GM12874 (cell line): ENCODE data around the gene PFN4.

ENCODE experiments used
- TF ChIP-seq, protein P1 (sequence below): IDR thresholded peaks from 2 replicates; pipeline ENCODE4 v1.5.1; 2011; ENCODE audit warnings: low read depth, mild to moderate bottlenecking, control low read depth, low read length, moderate library complexity; ENCODE audit not compliant: insufficient read depth

Gene PFN4

DNA sequence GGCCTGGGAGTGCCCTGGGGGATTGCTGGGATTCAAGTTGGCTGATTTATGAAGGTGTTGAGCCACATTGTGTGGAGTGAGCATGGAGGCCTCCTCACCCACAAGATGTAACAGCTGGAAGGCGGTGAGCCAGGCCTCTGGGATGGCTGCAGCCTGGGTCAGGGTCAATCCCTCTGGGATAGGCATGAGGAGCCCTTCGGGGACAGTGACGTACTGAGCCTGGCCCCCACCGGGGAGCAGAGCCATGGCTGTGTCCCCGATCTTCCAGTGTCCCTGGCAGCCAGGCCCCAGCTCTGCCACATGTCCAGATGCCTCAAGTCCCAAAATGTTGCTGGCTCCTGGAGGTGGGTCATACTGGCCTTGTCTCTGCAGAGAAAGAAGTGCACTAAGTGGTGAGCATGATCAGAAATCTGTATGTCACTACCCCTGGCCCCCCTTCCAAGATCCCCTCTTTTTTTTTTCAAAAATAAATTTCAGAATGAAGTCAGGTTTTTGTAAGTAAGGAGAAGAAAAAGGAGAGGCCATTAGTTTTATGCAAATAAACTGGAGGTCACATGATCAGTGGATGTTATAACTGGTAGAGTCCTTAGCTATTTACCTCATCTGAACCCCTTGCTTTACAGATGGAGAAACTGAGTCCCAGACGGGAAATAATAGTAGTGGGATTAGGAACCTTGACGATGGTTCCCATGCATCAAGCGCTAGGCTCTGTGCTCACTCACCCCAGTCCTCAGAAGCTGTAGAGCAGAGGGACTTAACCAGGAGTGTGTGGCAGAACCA is 40.2 kb downstream of the PFN4 start:
- TF ChIP-seq, protein P1, sequence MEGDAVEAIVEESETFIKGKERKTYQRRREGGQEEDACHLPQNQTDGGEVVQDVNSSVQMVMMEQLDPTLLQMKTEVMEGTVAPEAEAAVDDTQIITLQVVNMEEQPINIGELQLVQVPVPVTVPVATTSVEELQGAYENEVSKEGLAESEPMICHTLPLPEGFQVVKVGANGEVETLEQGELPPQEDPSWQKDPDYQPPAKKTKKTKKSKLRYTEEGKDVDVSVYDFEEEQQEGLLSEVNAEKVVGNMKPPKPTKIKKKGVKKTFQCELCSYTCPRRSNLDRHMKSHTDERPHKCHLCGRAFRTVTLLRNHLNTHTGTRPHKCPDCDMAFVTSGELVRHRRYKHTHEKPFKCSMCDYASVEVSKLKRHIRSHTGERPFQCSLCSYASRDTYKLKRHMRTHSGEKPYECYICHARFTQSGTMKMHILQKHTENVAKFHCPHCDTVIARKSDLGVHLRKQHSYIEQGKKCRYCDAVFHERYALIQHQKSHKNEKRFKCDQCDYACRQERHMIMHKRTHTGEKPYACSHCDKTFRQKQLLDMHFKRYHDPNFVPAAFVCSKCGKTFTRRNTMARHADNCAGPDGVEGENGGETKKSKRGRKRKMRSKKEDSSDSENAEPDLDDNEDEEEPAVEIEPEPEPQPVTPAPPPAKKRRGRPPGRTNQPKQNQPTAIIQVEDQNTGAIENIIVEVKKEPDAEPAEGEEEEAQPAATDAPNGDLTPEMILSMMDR: no peak

DNA sequence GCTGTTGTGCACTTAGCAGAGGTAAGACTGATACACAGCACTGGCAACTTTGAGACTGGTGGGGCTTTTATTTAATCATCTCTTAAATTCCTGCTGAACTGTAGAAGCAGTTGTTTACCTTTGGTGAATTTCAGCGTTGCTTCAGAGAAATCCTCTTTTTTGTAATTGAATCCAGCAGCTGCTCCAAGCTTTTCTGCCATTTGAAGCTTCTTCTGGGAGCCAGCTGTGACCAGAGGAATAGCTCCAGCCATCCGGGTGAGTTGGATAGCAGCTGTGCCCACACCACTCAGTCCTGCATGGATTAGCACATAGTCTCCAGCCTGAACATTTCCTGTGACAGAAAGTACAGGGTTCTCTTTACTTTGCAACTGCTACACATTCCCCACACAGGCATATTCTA is 42.4 kb downstream of the PFN4 start:
- TF ChIP-seq, protein P1: no peak

DNA sequence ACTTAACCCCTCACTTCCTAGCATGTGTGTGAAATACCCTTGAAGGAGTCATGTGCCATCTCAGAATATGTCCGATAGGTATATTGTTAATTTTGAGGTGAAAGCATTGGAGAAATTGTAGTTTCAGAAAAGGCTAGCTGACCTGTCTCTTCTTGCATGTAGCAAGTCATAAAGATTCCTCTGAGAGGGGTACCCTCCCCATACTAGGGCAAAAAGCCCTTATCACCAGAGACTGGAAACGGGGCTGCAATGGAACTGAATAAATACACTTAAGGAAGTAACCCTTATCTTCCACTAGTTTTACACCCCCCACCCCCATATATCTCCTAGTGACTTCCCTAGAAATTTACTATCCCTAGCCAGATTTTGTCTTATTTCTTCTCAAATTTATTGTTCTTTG is 45.3 kb downstream of the PFN4 start:
- TF ChIP-seq, protein P1: no peak

DNA sequence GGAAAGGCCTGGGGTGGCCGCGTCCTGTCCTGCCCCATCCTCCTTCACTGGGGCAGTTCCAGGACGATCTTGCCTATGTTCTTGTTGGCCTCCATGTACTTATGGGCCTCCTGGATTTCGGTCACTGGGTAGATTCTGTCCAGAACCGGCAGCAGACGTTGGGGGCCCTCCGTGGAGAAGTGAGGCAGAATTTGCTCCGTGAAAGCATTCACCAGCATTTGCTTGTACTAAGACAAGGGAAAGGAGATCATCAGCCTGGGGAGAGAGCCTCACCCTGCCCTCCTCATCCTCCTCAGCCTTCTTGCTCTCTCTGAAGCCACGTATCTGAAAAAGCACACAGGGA is 45.6 kb downstream of the PFN4 start:
- TF ChIP-seq, protein P1: no peak

DNA sequence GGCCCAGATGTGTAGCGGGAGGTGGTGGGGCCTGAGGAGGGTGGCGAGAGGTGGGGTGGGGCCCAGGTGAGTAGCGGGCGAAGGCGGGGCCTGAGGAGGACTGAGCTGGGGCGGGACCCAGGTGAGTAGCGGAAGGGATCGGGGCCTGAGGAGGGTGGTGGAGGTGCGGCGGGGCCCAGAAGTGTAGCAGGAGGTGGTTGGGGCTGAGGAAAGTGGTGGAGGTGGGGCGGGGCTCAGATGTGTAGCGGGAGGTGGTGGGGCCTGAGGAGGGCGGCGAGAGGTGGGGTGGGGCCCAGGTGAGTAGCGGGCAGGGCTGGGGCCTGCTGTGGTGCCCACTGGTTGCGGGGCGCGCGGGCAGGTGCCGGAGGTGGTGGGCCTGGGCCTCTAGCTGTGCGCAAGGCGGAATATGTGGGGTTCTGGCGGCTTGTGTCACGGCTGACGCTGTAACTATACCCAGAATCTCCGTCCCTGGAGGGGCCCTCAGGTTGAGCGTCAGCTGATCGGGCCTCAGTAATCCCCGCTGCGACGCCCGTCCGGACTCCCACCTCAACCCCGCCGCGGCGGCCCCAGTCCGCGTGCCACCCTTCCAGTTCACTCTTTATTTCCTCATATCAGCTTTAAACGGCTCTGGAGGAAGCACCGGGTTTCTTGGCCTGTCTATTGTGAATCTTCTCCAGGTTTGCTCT is 46.1 kb downstream of the PFN4 start:
- TF ChIP-seq, protein P1: no peak

DNA sequence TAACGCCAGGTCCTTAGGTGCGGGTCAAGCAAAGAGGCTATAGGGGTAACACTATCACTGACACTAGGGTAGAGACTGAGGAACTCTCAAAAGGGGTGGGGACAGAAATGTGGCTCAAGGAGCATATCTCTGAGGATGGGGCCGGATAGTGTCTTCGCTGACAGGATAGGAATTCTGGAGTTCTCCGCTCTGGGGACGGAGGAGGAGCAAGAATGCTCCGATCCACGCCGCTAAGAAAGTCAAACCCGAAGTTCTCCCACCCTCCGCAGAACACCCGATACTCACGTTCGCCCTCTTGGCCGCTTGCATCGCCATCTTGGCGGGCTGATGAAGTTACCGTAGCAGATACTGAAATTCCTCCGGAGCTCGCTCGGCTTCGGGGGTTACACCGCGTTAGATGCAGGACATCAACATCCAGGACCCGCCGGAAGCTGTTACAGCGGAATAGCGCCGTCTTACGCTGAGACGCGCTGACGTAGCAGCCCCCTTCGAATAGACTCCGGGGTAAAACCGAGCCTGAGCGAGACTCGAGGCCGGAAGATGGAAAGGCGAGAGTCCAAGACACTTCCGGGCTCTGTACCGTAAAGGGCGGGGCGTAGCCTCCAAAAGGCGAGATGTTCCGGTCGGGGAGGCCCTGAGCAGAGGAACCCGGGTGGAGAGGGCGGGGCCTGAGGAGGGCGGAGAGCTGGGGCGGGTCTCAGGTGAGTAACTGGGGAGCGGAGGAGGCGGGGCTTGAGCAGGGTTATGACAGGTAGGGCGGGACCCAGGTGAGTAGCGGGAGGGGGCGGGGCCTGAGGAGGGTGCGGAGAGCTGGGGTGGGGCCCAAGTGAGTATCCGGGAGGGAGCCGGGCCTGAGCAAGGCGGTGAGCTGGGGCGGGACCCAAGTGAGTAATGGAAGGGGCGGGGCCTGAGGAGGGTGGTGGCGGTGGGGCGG is 47.0 kb downstream of the PFN4 start, which contains the start of gene SF3B6:
Gene SF3B6, minus strand, starts transcription at position 412 of the 934 bp plus-strand sequence. Its CDS starts 97 bp downstream, at position 315.
- TF ChIP-seq, protein P1: no peak

DNA sequence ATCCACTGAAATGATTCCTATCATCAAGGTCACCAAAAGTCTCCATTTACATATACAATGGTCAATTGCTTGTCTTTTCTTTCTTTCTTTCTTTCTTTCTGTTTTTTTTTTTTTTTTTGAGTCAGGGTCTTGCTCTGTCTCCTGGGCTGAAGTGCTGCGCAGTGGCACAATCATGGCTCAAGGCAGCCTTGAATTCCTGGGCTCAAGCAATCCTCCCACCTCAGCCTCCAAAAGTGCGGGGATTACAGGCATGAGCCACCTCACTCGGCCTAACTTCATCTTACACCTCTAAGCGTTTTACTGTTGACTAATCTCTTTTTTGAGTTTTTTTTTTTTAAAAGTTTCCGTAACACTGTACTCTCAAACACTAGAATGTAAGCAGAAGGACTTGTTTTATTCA is 47.9 kb downstream of the PFN4 start:
- TF ChIP-seq, protein P1: no peak
